ENCODE measurements around the gene NAGPA. TPM values are rescaled to one million over a fixed set of nuclear protein-coding genes. Genes with fewer than 3 reads are reported as not detected.
A peak's percentile ranks its signal among the peaks of the same experiment; 100 is the strongest.

The NAGPA gene
- total and polyA plus RNA-seq, 4 experiments from 2014 or later, result 30.7 to 36.8 (median 32.7) TPM

GRCh38 chr16:5060073-5060641, 26.4 kb upstream of the NAGPA start:
- no peaks in the 10 kb centered on the region for H3K4me1 ChIP-seq (ENCODE audit: insufficient read depth, low read length)
- H3K9me3 Mint-ChIP-seq, result no peaks in the 10 kb centered on the region
- no peaks in the 10 kb centered on the region for H3K27me3 ChIP-seq (ENCODE audit: insufficient read depth, low read length)
- H3K27ac Mint-ChIP-seq, result no peak overlapping the region
- H3K27me3 Mint-ChIP-seq, result peaks cover 0 to 5% of the 10 kb centered on the region in 2 donors
- no peaks in the 10 kb centered on the region for H3K36me3 Mint-ChIP-seq
- no peaks in the 10 kb centered on the region for H3K9me3 ChIP-seq (ENCODE audit: control insufficient read depth in 1 of 2, low read length in 2 of 2)
- H3K27ac ChIP-seq (ENCODE audit: low read depth, low read length), result no peak overlapping the region
- POLR2A ChIA-PET (ENCODE audit: partially characterized antibody), result no interaction called here
- DNase-seq, result no peak
- no peaks in the 10 kb centered on the region for H3K4me1 Mint-ChIP-seq
- intact Hi-C loops (cut with micrococcal nuclease), result no loop called here
- no peak overlapping the region for H3K4me3 Mint-ChIP-seq
- CTCF ChIA-PET (ENCODE audit: partially characterized antibody), result interaction anchor here (1.5 kb wide), 1 partner anchor 15 kb away, joined by 4 read pairs; no protein-coding TSS in a partner anchor
- H3K4me3 ChIP-seq (ENCODE audit: low read length in 2 of 2), result no peak overlapping the region
- no peaks in the 10 kb centered on the region for H3K36me3 ChIP-seq (ENCODE audit: insufficient read depth, low read length)

GRCh38 chr16:5059386-5060072, 25.8 kb upstream of the NAGPA start:
- Mint-ChIP-seq H3K36me3 (no peaks in the 10 kb centered on the region), H3K27ac (no peak overlapping the region), H3K9me3 (no peaks in the 10 kb centered on the region), H3K27me3 (peaks cover 0 to 5% of the 10 kb centered on the region in 2 donors), H3K4me1 (no peaks in the 10 kb centered on the region), H3K4me3 (no peak overlapping the region)
- intact Hi-C loops (cut with micrococcal nuclease), result no loop called here
- Histone ChIP-seq H3K9me3 (ENCODE audit: control insufficient read depth in 1 of 2, low read length in 2 of 2) (no peaks in the 10 kb centered on the region), H3K36me3 (ENCODE audit: insufficient read depth, low read length) (no peaks in the 10 kb centered on the region), H3K27me3 (ENCODE audit: insufficient read depth, low read length) (no peaks in the 10 kb centered on the region), H3K4me3 (ENCODE audit: low read length in 2 of 2) (no peak overlapping the region), H3K4me1 (ENCODE audit: insufficient read depth, low read length) (no peaks in the 10 kb centered on the region), H3K27ac (ENCODE audit: low read depth, low read length) (no peak overlapping the region)
- no peak for DNase-seq
- CTCF ChIA-PET (ENCODE audit: partially characterized antibody), result no interaction called here
- POLR2A ChIA-PET (ENCODE audit: partially characterized antibody), result interaction anchor here (1.4 kb wide), 1 partner anchor 12 kb away, joined by 3 read pairs; no protein-coding TSS in a partner anchor

GRCh38 chr16:5058476-5058875, 24.7 kb upstream of the NAGPA start:
- H3K4me1 Mint-ChIP-seq, result no peaks in the 10 kb centered on the region
- no peaks in the 10 kb centered on the region for H3K9me3 ChIP-seq (ENCODE audit: control insufficient read depth in 1 of 2, low read length in 2 of 2)
- peaks cover 0 to 5% of the 10 kb centered on the region in 2 donors for H3K27me3 Mint-ChIP-seq
- no peaks in the 10 kb centered on the region for H3K36me3 Mint-ChIP-seq
- intact Hi-C loops (cut with micrococcal nuclease), result no loop called here
- ChIA-PET POLR2A (ENCODE audit: partially characterized antibody) (interaction anchor here (1.4 kb wide), 1 partner anchor 13 kb away, joined by 3 read pairs; no protein-coding TSS in a partner anchor), CTCF (ENCODE audit: partially characterized antibody) (interaction anchor here (1.1 kb wide), 1 partner anchor 28 kb away, joined by 3 read pairs; no protein-coding TSS in a partner anchor)
- no peaks in the 10 kb centered on the region for H3K9me3 Mint-ChIP-seq
- no peak overlapping the region for H3K27ac Mint-ChIP-seq
- H3K4me3 ChIP-seq (ENCODE audit: low read length in 2 of 2), result no peak overlapping the region
- no peak overlapping the region for H3K4me3 Mint-ChIP-seq
- H3K27ac ChIP-seq (ENCODE audit: low read depth, low read length), result no peak overlapping the region
- no peaks in the 10 kb centered on the region for H3K4me1 ChIP-seq (ENCODE audit: insufficient read depth, low read length)
- no peaks in the 10 kb centered on the region for H3K36me3 ChIP-seq (ENCODE audit: insufficient read depth, low read length)
- DNase-seq, result no peak
- no peaks in the 10 kb centered on the region for H3K27me3 ChIP-seq (ENCODE audit: insufficient read depth, low read length)

- Histone ChIP-seq H3K27ac (ENCODE audit: low read depth, low read length) (no peak overlapping the region), H3K36me3 (ENCODE audit: insufficient read depth, low read length) (no peaks in the 10 kb centered on the region), H3K4me3 (ENCODE audit: low read length in 2 of 2) (no peak overlapping the region), H3K4me1 (ENCODE audit: insufficient read depth, low read length) (no peaks in the 10 kb centered on the region), H3K9me3 (ENCODE audit: control insufficient read depth in 1 of 2, low read length in 2 of 2) (no peaks in the 10 kb centered on the region), H3K27me3 (ENCODE audit: insufficient read depth, low read length) (no peaks in the 10 kb centered on the region)
- DNase-seq, result peak in 4 of 5 donors; percentile 7 to 19 (median 17)
- H3K36me3 Mint-ChIP-seq, result no peaks in the 10 kb centered on the region
- H3K27ac Mint-ChIP-seq, result no peak overlapping the region
- intact Hi-C loops (cut with micrococcal nuclease), result no loop called here
- CTCF ChIA-PET (ENCODE audit: partially characterized antibody), result interaction anchor here (0.6 to 1.4 kb wide), 4 partner anchors 23 to 186 kb away, joined by 3 to 6 read pairs (median 4); partner anchors contain the start of gene NAGPA
- H3K4me1 Mint-ChIP-seq, result no peaks in the 10 kb centered on the region
- POLR2A ChIA-PET (ENCODE audit: partially characterized antibody), result interaction anchor here (1.4 kb wide), 1 partner anchor 15 kb away, joined by 6 read pairs; the partner anchor contains the start of gene ALG1
- H3K9me3 Mint-ChIP-seq, result peaks cover 0 to 2% (median 0%) of the 10 kb centered on the region in 8 donors
- H3K27me3 Mint-ChIP-seq, result no peaks in the 10 kb centered on the region
- no peak overlapping the region for H3K4me3 Mint-ChIP-seq
Observed at GRCh38 chr16:5056352-5056751, 22.6 kb upstream of the NAGPA start.

GRCh38 chr16:5054876-5055865, 21.4 kb upstream of the NAGPA start:
- H3K9me3 Mint-ChIP-seq, result peaks cover 0 to 13% (median 0%) of the 10 kb centered on the region in 8 donors
- H3K27ac ChIP-seq (ENCODE audit: low read depth, low read length), result no peak overlapping the region
- H3K9me3 ChIP-seq (ENCODE audit: control insufficient read depth in 1 of 2, low read length in 2 of 2), result no peaks in the 10 kb centered on the region
- H3K4me1 Mint-ChIP-seq, result no peaks in the 10 kb centered on the region
- no peaks in the 10 kb centered on the region for H3K36me3 ChIP-seq (ENCODE audit: insufficient read depth, low read length)
- DNase-seq, result no peak
- H3K36me3 Mint-ChIP-seq, result no peaks in the 10 kb centered on the region
- ChIA-PET POLR2A (ENCODE audit: partially characterized antibody) (interaction anchor here (1.4 kb wide), 1 partner anchor 17 kb away, joined by 6 read pairs; the partner anchor contains the start of gene ALG1), CTCF (ENCODE audit: partially characterized antibody) (no interaction called here)
- no peak overlapping the region for H3K4me3 Mint-ChIP-seq
- intact Hi-C loops (cut with micrococcal nuclease), result no loop called here
- H3K4me3 ChIP-seq (ENCODE audit: low read length in 2 of 2), result no peak overlapping the region
- H3K4me1 ChIP-seq (ENCODE audit: insufficient read depth, low read length), result no peaks in the 10 kb centered on the region
- H3K27me3 ChIP-seq (ENCODE audit: insufficient read depth, low read length), result no peaks in the 10 kb centered on the region
- H3K27me3 Mint-ChIP-seq, result no peaks in the 10 kb centered on the region
- no peak overlapping the region for H3K27ac Mint-ChIP-seq

- H3K4me3 Mint-ChIP-seq, result no peak overlapping the region
- no peaks in the 10 kb centered on the region for H3K4me1 ChIP-seq (ENCODE audit: insufficient read depth, low read length)
- no peak for DNase-seq
- intact Hi-C loops (cut with micrococcal nuclease), result no loop called here
- peaks cover 0 to 18% (median 2%) of the 10 kb centered on the region in 8 donors for H3K9me3 Mint-ChIP-seq
- no peaks in the 10 kb centered on the region for H3K36me3 ChIP-seq (ENCODE audit: insufficient read depth, low read length)
- ChIA-PET POLR2A (ENCODE audit: partially characterized antibody) (no interaction called here), CTCF (ENCODE audit: partially characterized antibody) (no interaction called here)
- peaks cover 0 to 4% of the 10 kb centered on the region in 2 donors for H3K27me3 Mint-ChIP-seq
- H3K36me3 Mint-ChIP-seq, result peaks cover 0 to 4% of the 10 kb centered on the region in 2 donors
- H3K27ac Mint-ChIP-seq, result no peak overlapping the region
- H3K4me3 ChIP-seq (ENCODE audit: low read length in 2 of 2), result no peak overlapping the region
- H3K27me3 ChIP-seq (ENCODE audit: insufficient read depth, low read length), result no peaks in the 10 kb centered on the region
- H3K4me1 Mint-ChIP-seq, result no peaks in the 10 kb centered on the region
- H3K9me3 ChIP-seq (ENCODE audit: control insufficient read depth in 1 of 2, low read length in 2 of 2), result no peaks in the 10 kb centered on the region
- H3K27ac ChIP-seq (ENCODE audit: low read depth, low read length), result no peak overlapping the region
Observed at GRCh38 chr16:5046914-5047313, 13.2 kb upstream of the NAGPA start.
